NCI-H460 (cell line): ENCODE data around the gene MAST3. TPM values are rescaled to one million over a fixed set of nuclear protein-coding genes. Genes with fewer than 3 reads are reported as not detected.

ENCODE experiments used
- DNase-seq: peaks from one replicate; pipeline ENCODE4 v3.0.0-alpha.2; 2016; ENCODE audit warnings: low read depth; ENCODE audit errors: extremely low read depth
- polyA plus RNA-seq: library from polyadenylated mRNA; depleted of rRNA; stranded (reverse); fragments of >200 nt; gene quantifications from 2 replicates; pipeline ENCODE4 v1.2.3, GENCODE V29; 2014; cell fraction: nucleus; rRNA removed
- total RNA-seq: library from RNA; depleted of rRNA; stranded (reverse); fragments of >200 nt; shearing (Covaris generic); gene quantifications from 2 replicates; pipeline ENCODE4 v1.2.3, GENCODE V29; 2014; rRNA removed

MAST3 gene
- 2.1 and 3.0 TPM in 2 replicates for total RNA-seq
- 1.4 and 2.0 TPM in 2 replicates for polyA plus RNA-seq

- peak; percentile 71 for DNase-seq
Measured at GRCh38 chr19:18097217-18097992, at the start of gene MAST3. TSS of gene MAST3 (plus strand) at chr19:18097778. CDS start at chr19:18097793, 15 bp downstream.

- DNase-seq, result no peak
Measured at GRCh38 chr19:18049385-18049784, 48.2 kb upstream of the MAST3 start.

- DNase-seq, result no peak
Measured at GRCh38 chr19:18051887-18052286, 45.7 kb upstream of the MAST3 start.

- no peak for DNase-seq
Measured at GRCh38 chr19:18053576-18054219, 43.9 kb upstream of the MAST3 start.

- no peak for DNase-seq
Measured at GRCh38 chr19:18055967-18056366, 41.6 kb upstream of the MAST3 start.

- no peak for DNase-seq
Measured at GRCh38 chr19:18057557-18057956, 40.0 kb upstream of the MAST3 start.

GRCh38 chr19:18058208-18059009 lies 39.2 kb upstream of the MAST3 start:
- DNase-seq, result peak; percentile 59

- no peak for DNase-seq
Measured at GRCh38 chr19:18059297-18059696, 38.3 kb upstream of the MAST3 start.

- DNase-seq, result no peak
Measured at GRCh38 chr19:18059902-18060301, 37.7 kb upstream of the MAST3 start.

- DNase-seq, result no peak
Measured at GRCh38 chr19:18060472-18060871, 37.1 kb upstream of the MAST3 start.

GRCh38 chr19:18062028-18062427 lies 35.5 kb upstream of the MAST3 start:
- no peak for DNase-seq

- peak; percentile 50 for DNase-seq
Measured at GRCh38 chr19:18063463-18063862, 34.1 kb upstream of the MAST3 start.

GRCh38 chr19:18065173-18065495 lies 32.4 kb upstream of the MAST3 start:
- no peak for DNase-seq

GRCh38 chr19:18068395-18068794 lies 29.2 kb upstream of the MAST3 start:
- no peak for DNase-seq

GRCh38 chr19:18069383-18069782 lies 28.2 kb upstream of the MAST3 start:
- DNase-seq, result no peak

GRCh38 chr19:18070181-18070580 lies 27.4 kb upstream of the MAST3 start:
- no peak for DNase-seq

GRCh38 chr19:18072335-18072734 lies 25.2 kb upstream of the MAST3 start:
- DNase-seq, result no peak

- DNase-seq, result no peak
Measured at GRCh38 chr19:18073197-18073596, 24.4 kb upstream of the MAST3 start.

GRCh38 chr19:18074192-18074591 lies 23.4 kb upstream of the MAST3 start:
- no peak for DNase-seq

- DNase-seq, result no peak
Measured at GRCh38 chr19:18083929-18084684, 13.5 kb upstream of the MAST3 start.
